HepG2 (cell line): ENCODE measurements around the gene PRUNE1. TPM values are rescaled to one million over a fixed set of nuclear protein-coding genes. Genes with fewer than 3 reads are reported as not detected.
A peak's percentile ranks its signal among the peaks of the same experiment; 100 is the strongest.

ENCODE experiments used
- DNMT3B ChIP-seq: conservative IDR thresholded peaks from 2 replicates; pipeline ENCODE4 v1.6.1; 2016; ENCODE audit warnings: missing biosample characterization, control low read depth
- HOMEZ ChIP-seq: IDR thresholded peaks from 2 replicates; pipeline ENCODE4 v1.6.1; 2016; ENCODE audit warnings: low read depth
- PBX2 ChIP-seq: IDR thresholded peaks from 2 replicates; pipeline ENCODE4 v1.6.1; 2016; ENCODE audit warnings: control low read depth
- PHF5A ChIP-seq: IDR thresholded peaks from one replicate; pipeline ENCODE4 v1.6.1; 2018; ENCODE audit warnings: low read depth, missing genetic modification reagents; ENCODE audit not compliant: unreplicated experiment
- PITX1 ChIP-seq: sonication (generic); formaldehyde crosslinking; IDR thresholded peaks from 2 replicates; pipeline ENCODE4 v1.5.1; 2020; ENCODE audit warnings: mild to moderate bottlenecking, missing genetic modification reagents
- POGZ ChIP-seq: sonication (generic); formaldehyde crosslinking; IDR thresholded peaks from 2 replicates; pipeline ENCODE4 v1.4.0; 2020; ENCODE audit warnings: mild to moderate bottlenecking, missing genetic modification reagents
- RELA ChIP-seq: sonication (generic); formaldehyde crosslinking; IDR thresholded peaks from 2 replicates; pipeline ENCODE4 v1.4.0; 2020; ENCODE audit warnings: missing genetic modification reagents
- TRAFD1 ChIP-seq: sonication (generic); formaldehyde crosslinking; IDR thresholded peaks from 2 replicates; pipeline ENCODE4 v1.5.1; 2020; ENCODE audit warnings: missing genetic modification reagents, mild to moderate bottlenecking, borderline replicate concordance
- ZBTB39 ChIP-seq: sonication (generic); formaldehyde crosslinking; IDR thresholded peaks from 2 replicates; pipeline ENCODE4 v1.5.0; 2020; ENCODE audit warnings: missing genetic modification reagents
- ZFP36 ChIP-seq: fragments of 150-350 bp; IDR thresholded peaks from 2 replicates; pipeline ENCODE4 v1.6.1; 2018; ENCODE audit warnings: borderline replicate concordance, low read length, low read depth; ENCODE audit not compliant: partially characterized antibody
- ZNF232 ChIP-seq: sonication (generic); formaldehyde crosslinking; IDR thresholded peaks from 2 replicates; pipeline ENCODE4 v1.4.0; 2020; ENCODE audit warnings: missing genetic modification reagents, borderline replicate concordance
- ZNF275 ChIP-seq: sonication (generic); formaldehyde crosslinking; IDR thresholded peaks from 2 replicates; pipeline ENCODE4 v1.8.0; 2022; ENCODE audit warnings: missing genetic modification reagents, mild to moderate bottlenecking, inconsistent platforms, borderline replicate concordance
- ZNF280D ChIP-seq: sonication (generic); formaldehyde crosslinking; IDR thresholded peaks from 2 replicates; pipeline ENCODE4 v1.5.1; 2020; ENCODE audit warnings: mild to moderate bottlenecking, missing genetic modification reagents
- ZNF496 ChIP-seq: sonication (generic); formaldehyde crosslinking; IDR thresholded peaks from 2 replicates; pipeline ENCODE4 v1.8.1; 2023; ENCODE audit warnings: mild to moderate bottlenecking, moderate library complexity, missing genetic modification reagents; ENCODE audit not compliant: insufficient replicate concordance
- ZNF549 ChIP-seq: sonication (generic); formaldehyde crosslinking; IDR thresholded peaks from 2 replicates; pipeline ENCODE4 v1.5.0; 2020; ENCODE audit warnings: missing genetic modification reagents
- ZNF766 ChIP-seq: sonication (generic); formaldehyde crosslinking; IDR thresholded peaks from 2 replicates; pipeline ENCODE4 v1.5.0; 2020; ENCODE audit warnings: missing genetic modification reagents, borderline replicate concordance
- ZNF83 ChIP-seq: sonication (generic); formaldehyde crosslinking; IDR thresholded peaks from 2 replicates; pipeline ENCODE4 v1.4.0; 2020; ENCODE audit warnings: missing genetic modification reagents, mild to moderate bottlenecking, borderline replicate concordance
- polyA plus RNA-seq, 8 experiments: library from polyadenylated mRNA; depleted of rRNA in 3 of 8; stranded (reverse) in 7 of 8; unstranded in 1 of 8; fragments of >200 nt; fragmentation: Illumina TruSeq in 4 of 8; extraction: Trizol in 4 of 8; gene quantifications; 2 replicates each; pipeline versions ENCODE4 v1.2.1 to v1.2.3, GENCODE V29; 2011 to 2016; ENCODE audit warnings: low read depth in 4 of 8, missing spikeins in 1 of 8, mixed read lengths in 1 of 8; ENCODE audit not compliant: insufficient read depth in 1 of 8
- total RNA-seq, 5 experiments: library from RNA; depleted of rRNA; stranded (reverse); fragments of >200 nt; fragmentation: Illumina TruSeq; extraction: Trizol; gene quantifications; 2 replicates each; pipeline ENCODE4 v1.2.3, GENCODE V29; 2016; ENCODE audit warnings: low read depth in 1 of 5

Gene PRUNE1
- total and polyA plus RNA-seq, 2 of the 13 experiments (the other 11 are each of a cell fraction or from before 2014, with no cell fraction given), result 19.0 to 31.9 TPM

- TF ChIP-seq RELA (CRISPR knock-in tag), result no peak
- TF ChIP-seq ZNF83, result no peak
- TF ChIP-seq PITX1 (CRISPR knock-in tag), result no peak; the same call in 1 of the 2 replicates
- no peak for TF ChIP-seq HOMEZ (CRISPR knock-in tag)
- no peak; the same call in 1 of the 2 replicates for TF ChIP-seq ZNF275
- no peak; the same call in 1 of the 2 replicates for TF ChIP-seq PBX2 (CRISPR knock-in tag)
- no peak for TF ChIP-seq DNMT3B
- no peak for TF ChIP-seq ZNF549 (CRISPR knock-in tag)
- no peak for TF ChIP-seq ZFP36
- 0 out of 2 replicates have a peak, but pooled peaks have one; percentile 33 for TF ChIP-seq ZNF232 (CRISPR knock-in tag)
- TF ChIP-seq ZNF280D (CRISPR knock-in tag), result no peak
- TF ChIP-seq TRAFD1 (CRISPR knock-in tag), result no peak
- no peak; the same call in 1 of the 2 replicates for TF ChIP-seq POGZ (CRISPR knock-in tag)
- no peak for TF ChIP-seq PHF5A
- TF ChIP-seq ZNF766, result no peak
- no peak for TF ChIP-seq ZNF496 (CRISPR knock-in tag)
- no peak; the same call in 1 of the 2 replicates for TF ChIP-seq ZBTB39 (CRISPR knock-in tag)
Measured at GRCh38 chr1:150971583-150972416, 36.4 kb upstream of the PRUNE1 start (continued).
